ENCODE measurements around the gene COG5. TPM values are rescaled to one million over a fixed set of nuclear protein-coding genes. Genes with fewer than 3 reads are reported as not detected.
"Not testable (repeated sequence)": the region's sequence is repeated elsewhere in the genome, so short reads cannot be mapped to it uniquely, and the experiment has no call there.

The COG5 gene
- total and polyA plus RNA-seq, 12 donors, result 4.4 to 43.8 (median 32.8) TPM

GRCh38 chr7:107254398-107254985 lies 309.2 kb downstream of the COG5 start:
- TF ChIP-seq POLR2A (IDR thresholded peaks at IDR 0.05) (no peak), CTCF (IDR thresholded peaks at IDR 0.05) (no peak)
- 70 to 74% (median 71%) methylated on average over 5 of the region's 5 CpGs for WGBS, 4 donors
- Histone ChIP-seq H3K27ac (no peak overlapping the region), H3K36me3 (replicated peaks in 1 of 2) (no peaks in the 10 kb centered on the region), H3K4me3 (no peak overlapping the region), H3K27me3 (no peaks in the 10 kb centered on the region), H3K4me1 (replicated peaks in 1 of 2) (peaks cover 0 to 7% of the 10 kb centered on the region in 2 donors), H3K9me3 (replicated peaks in 1 of 3) (no peaks in the 10 kb centered on the region)
- intact Hi-C loops (cut with DNase I), result no loop called here
- no peak for DNase-seq

GRCh38 chr7:107253599-107253998 lies 310.1 kb downstream of the COG5 start:
- TF ChIP-seq CTCF (IDR thresholded peaks at IDR 0.05) (no peak), POLR2A (IDR thresholded peaks at IDR 0.05) (no peak)
- Histone ChIP-seq H3K36me3 (replicated peaks in 1 of 2) (no peaks in the 10 kb centered on the region), H3K4me3 (no peak overlapping the region), H3K9me3 (replicated peaks in 1 of 3) (no peaks in the 10 kb centered on the region), H3K27me3 (no peaks in the 10 kb centered on the region), H3K4me1 (replicated peaks in 1 of 2) (peaks cover 0 to 7% of the 10 kb centered on the region in 2 donors), H3K27ac (no peak overlapping the region)
- 89 to 93% (median 90%) methylated on average over 3 of the region's 3 CpGs for WGBS, 4 donors
- intact Hi-C loops (cut with DNase I), result no loop called here
- DNase-seq, result no peak

- intact Hi-C loops (cut with DNase I), result no loop called here
- Histone ChIP-seq H3K4me1 (replicated peaks in 1 of 2) (peaks cover 0 to 7% of the 10 kb centered on the region in 2 donors), H3K27ac (peak overlapping the region in 1 of 5 donors; percentile 1), H3K9me3 (replicated peaks in 1 of 3) (no peaks in the 10 kb centered on the region), H3K27me3 (no peaks in the 10 kb centered on the region), H3K4me3 (no peak overlapping the region), H3K36me3 (replicated peaks in 1 of 2) (no peaks in the 10 kb centered on the region)
- peak in 3 of 7 donors; percentile 17 to 37 (median 22) for DNase-seq
- 38 to 61% (median 48%) methylated on average over 3 of the region's 3 CpGs for WGBS, 4 donors
- no peak for TF ChIP-seq CTCF (IDR thresholded peaks at IDR 0.05)
- TF ChIP-seq POLR2A (IDR thresholded peaks at IDR 0.05), result no peak
Measured at GRCh38 chr7:107251963-107252362, 311.8 kb downstream of the COG5 start.

GRCh38 chr7:107248551-107249316 lies 315.0 kb downstream of the COG5 start:
- intact Hi-C loops (cut with DNase I), result no loop called here
- H3K4me3 ChIP-seq, result no peak overlapping the region
- H3K27me3 ChIP-seq, result no peaks in the 10 kb centered on the region
- H3K9me3 ChIP-seq (replicated peaks in 1 of 3), result no peaks in the 10 kb centered on the region
- TF ChIP-seq POLR2A (IDR thresholded peaks at IDR 0.05) (no peak), CTCF (IDR thresholded peaks at IDR 0.05) (no peak)
- no peaks in the 10 kb centered on the region for H3K36me3 ChIP-seq (replicated peaks in 1 of 2)
- no peak overlapping the region for H3K27ac ChIP-seq
- H3K4me1 ChIP-seq (replicated peaks in 1 of 2), result peaks cover 0 to 7% of the 10 kb centered on the region in 2 donors
- no peak for DNase-seq
- WGBS, 4 donors, result 97 to 98% (median 98%) methylated on average over 5 of the region's 5 CpGs

GRCh38 chr7:107246836-107247235 lies 316.9 kb downstream of the COG5 start:
- intact Hi-C loops (cut with DNase I); H3K36me3 ChIP-seq (replicated peaks in 1 of 2); H3K27me3 ChIP-seq; H3K4me3 ChIP-seq; H3K4me1 ChIP-seq (replicated peaks in 1 of 2); DNase-seq; H3K9me3 ChIP-seq (replicated peaks in 1 of 3); H3K27ac ChIP-seq: not testable (repeated sequence)
- 93 to 100% (median 97%) methylated on average over 3 of the region's 3 CpGs for WGBS, 4 donors

Measured in adrenal gland (tissue), 12 donors.